OCI-LY3 (cell line): ENCODE data around the gene POLR2H.

Source experiments
- H2AFZ ChIP-seq: fragments of 200-600, 300-600 bp; shearing (Covaris generic); 2 replicates; pipeline ENCODE4 v1.6.0; 2014; ENCODE audit warnings: antibody characterized with exemption, low read depth, low read length
- H3K27ac ChIP-seq: fragments of 200-600, 300-600 bp; sonication (generic); 2 replicates; pipeline ENCODE4 v1.5.1; 2014; ENCODE audit warnings: mild to moderate bottlenecking, low read length, moderate library complexity, mixed read lengths
- H3K27me3 ChIP-seq: fragments of 200-600, 300-600 bp; sonication (generic); 2 replicates; pipeline ENCODE4 v1.6.1; 2014; ENCODE audit warnings: low read depth, low read length, mixed read lengths
- H3K36me3 ChIP-seq: fragments of 200-600, 300-600 bp; sonication (generic); replicated peaks from 2 replicates; pipeline ENCODE3; 2014; ENCODE audit warnings: low read depth, low read length, mixed read lengths
- H3K4me1 ChIP-seq: fragments of 300-600, 200-600 bp; sonication (generic); 2 replicates; pipeline ENCODE4 v1.6.1; 2014; ENCODE audit warnings: low read length, mixed read lengths
- H3K4me2 ChIP-seq: fragments of 200-600, 300-600 bp; sonication (generic); 2 replicates; pipeline ENCODE4 v1.6.1; 2014; ENCODE audit warnings: low read length, mixed read lengths
- H3K4me3 ChIP-seq: fragments of 300-600, 200-600 bp; sonication (generic); 2 replicates; pipeline ENCODE4 v1.5.1; 2014; ENCODE audit warnings: antibody characterized with exemption, mild to moderate bottlenecking, low read length, moderate library complexity
- H3K79me2 ChIP-seq: fragments of 300-600, 200-600 bp; shearing (Covaris generic); 2 replicates; pipeline ENCODE4 v1.6.1; 2014; ENCODE audit warnings: mild to moderate bottlenecking, low read length, mixed read lengths
- H3K9ac ChIP-seq: fragments of 300-600, 200-600 bp; shearing (Covaris generic); 2 replicates; pipeline ENCODE4 v1.6.0; 2014; ENCODE audit warnings: mild to moderate bottlenecking, low read length, moderate library complexity
- H3K9me3 ChIP-seq: fragments of 200-600, 300-600 bp; shearing (Covaris generic); 2 replicates; pipeline ENCODE4 v1.6.1; 2014; ENCODE audit warnings: low read length, mixed read lengths; ENCODE audit not compliant: insufficient read depth
- H4K20me1 ChIP-seq: fragments of 200-600, 300-600 bp; sonication (generic); 2 replicates; pipeline ENCODE4 v1.6.1; 2016; ENCODE audit warnings: low read length, mixed read lengths; ENCODE audit not compliant: insufficient read depth
- EZH2phosphoT487 ChIP-seq: fragments of 200-600 bp; shearing (Covaris generic); IDR thresholded peaks from 2 replicates; pipeline ENCODE4 v1.6.1; 2018; ENCODE audit warnings: antibody characterized with exemption, mixed run types, low read depth
- TF ChIP-seq, protein P1 (sequence below): fragments of 200-600, 300-600 bp; sonication (generic); IDR thresholded peaks from 2 replicates; pipeline ENCODE4 v1.5.1; 2014; ENCODE audit warnings: antibody characterized with exemption, low read length, low read depth

The POLR2H gene

DNA sequence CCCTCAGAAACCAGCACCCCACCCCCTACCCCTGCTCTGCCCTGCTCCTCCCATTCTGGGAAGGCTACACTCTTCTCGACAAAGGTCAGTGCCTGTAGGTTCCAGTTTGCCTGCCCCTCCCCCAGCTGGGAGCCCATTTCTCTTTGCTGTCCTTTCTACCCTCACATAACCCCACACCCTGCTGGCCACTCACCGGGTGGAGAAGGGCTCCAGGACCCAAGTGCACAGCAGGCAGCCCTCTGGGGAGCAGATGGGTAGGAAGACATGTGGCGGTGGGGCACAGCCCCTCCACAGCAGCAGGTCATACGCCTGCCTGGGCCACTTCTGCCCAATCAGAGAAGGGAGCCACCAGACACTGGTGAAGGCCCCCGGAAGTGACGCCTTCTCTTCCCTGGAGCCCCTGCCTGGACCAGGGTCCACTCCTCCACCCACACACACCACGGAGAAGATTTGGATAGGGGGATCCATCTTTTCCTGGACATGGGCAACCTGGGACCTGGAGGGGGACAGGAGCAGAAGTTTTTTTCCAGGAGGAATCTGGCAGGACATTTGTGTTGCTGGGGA is 16.5 kb downstream of the POLR2H start, which contains the start of gene THPO:
THPO (minus strand) TSS at position 326 of the 564 bp plus-strand sequence. CDS start 1,948 bp downstream, outside the sequence.
- no peaks in the 10 kb centered on the region for H3K9me3 ChIP-seq
- H3K27ac ChIP-seq = no peak within 1 kb of the TSS
- TF ChIP-seq, protein P1, sequence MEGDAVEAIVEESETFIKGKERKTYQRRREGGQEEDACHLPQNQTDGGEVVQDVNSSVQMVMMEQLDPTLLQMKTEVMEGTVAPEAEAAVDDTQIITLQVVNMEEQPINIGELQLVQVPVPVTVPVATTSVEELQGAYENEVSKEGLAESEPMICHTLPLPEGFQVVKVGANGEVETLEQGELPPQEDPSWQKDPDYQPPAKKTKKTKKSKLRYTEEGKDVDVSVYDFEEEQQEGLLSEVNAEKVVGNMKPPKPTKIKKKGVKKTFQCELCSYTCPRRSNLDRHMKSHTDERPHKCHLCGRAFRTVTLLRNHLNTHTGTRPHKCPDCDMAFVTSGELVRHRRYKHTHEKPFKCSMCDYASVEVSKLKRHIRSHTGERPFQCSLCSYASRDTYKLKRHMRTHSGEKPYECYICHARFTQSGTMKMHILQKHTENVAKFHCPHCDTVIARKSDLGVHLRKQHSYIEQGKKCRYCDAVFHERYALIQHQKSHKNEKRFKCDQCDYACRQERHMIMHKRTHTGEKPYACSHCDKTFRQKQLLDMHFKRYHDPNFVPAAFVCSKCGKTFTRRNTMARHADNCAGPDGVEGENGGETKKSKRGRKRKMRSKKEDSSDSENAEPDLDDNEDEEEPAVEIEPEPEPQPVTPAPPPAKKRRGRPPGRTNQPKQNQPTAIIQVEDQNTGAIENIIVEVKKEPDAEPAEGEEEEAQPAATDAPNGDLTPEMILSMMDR = no peak
- no peak for TF ChIP-seq EZH2phosphoT487
- H3K4me3 ChIP-seq = peak within 1 kb of the TSS; percentile 53
- H3K4me1 ChIP-seq = no peaks in the 10 kb centered on the region
- H3K27me3 ChIP-seq = peaks cover 3% of the 10 kb centered on the region; the same call in 1 of the 2 replicates
- no peaks in the 10 kb centered on the region for H3K36me3 ChIP-seq
- peak within 1 kb of the TSS; percentile 59; the same call in 1 of the 2 replicates for H2AFZ ChIP-seq
- no peaks in the 10 kb centered on the region for H3K79me2 ChIP-seq
- no peaks in the 10 kb centered on the region for H4K20me1 ChIP-seq
- peak within 1 kb of the TSS; percentile 20; the same call in 1 of the 2 replicates for H3K9ac ChIP-seq
- peak within 1 kb of the TSS; percentile 28 for H3K4me2 ChIP-seq

DNA sequence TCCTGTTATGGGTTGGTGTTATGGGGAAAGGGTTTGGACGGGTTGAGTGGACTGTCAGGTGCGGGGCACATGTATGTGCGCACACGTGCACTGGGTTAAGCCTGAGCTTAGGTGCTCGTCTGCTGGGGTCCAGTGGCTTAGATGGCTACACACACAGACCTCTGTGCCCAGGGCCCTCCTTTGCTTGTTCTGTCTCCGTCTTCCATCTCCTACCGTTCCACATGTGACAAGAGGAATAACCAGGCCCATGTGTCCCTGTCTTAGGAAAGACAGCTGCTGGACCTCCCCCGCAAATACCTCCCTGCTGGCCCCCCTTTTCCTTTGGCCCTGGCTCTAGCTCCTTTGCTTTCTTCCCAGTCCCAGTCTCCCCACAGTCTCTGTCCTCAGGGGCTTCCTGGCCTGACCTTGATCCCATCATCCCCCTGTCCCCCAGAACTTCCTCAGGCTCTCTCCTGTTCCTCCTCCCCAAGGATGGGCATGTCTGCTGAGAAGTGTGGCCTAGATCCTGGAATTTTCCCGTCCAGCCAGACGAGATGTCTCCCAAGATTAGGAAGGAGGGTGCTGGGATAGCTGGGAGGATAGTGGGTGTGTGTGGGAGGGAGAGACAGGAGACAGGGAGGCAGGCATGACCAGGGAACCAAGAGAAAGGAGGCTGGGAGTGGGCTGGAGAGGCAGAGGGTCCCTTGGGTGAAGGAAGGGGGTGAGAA is 17.3 kb downstream of the POLR2H start:
- Histone ChIP-seq H2AFZ (no peak overlapping the region), H3K4me3 (no peak overlapping the region), H3K79me2 (no peaks in the 10 kb centered on the region), H3K9ac (no peak overlapping the region), H3K27me3 (peaks cover 3% of the 10 kb centered on the region; the same call in 1 of the 2 replicates), H3K9me3 (no peaks in the 10 kb centered on the region), H3K4me2 (0 out of 2 replicates have a peak overlapping the region, but pooled peaks have one; percentile 28), H4K20me1 (no peaks in the 10 kb centered on the region), H3K27ac (no peak overlapping the region), H3K36me3 (no peaks in the 10 kb centered on the region), H3K4me1 (no peaks in the 10 kb centered on the region)
- no peak for TF ChIP-seq EZH2phosphoT487
- TF ChIP-seq, protein P1 = no peak

DNA sequence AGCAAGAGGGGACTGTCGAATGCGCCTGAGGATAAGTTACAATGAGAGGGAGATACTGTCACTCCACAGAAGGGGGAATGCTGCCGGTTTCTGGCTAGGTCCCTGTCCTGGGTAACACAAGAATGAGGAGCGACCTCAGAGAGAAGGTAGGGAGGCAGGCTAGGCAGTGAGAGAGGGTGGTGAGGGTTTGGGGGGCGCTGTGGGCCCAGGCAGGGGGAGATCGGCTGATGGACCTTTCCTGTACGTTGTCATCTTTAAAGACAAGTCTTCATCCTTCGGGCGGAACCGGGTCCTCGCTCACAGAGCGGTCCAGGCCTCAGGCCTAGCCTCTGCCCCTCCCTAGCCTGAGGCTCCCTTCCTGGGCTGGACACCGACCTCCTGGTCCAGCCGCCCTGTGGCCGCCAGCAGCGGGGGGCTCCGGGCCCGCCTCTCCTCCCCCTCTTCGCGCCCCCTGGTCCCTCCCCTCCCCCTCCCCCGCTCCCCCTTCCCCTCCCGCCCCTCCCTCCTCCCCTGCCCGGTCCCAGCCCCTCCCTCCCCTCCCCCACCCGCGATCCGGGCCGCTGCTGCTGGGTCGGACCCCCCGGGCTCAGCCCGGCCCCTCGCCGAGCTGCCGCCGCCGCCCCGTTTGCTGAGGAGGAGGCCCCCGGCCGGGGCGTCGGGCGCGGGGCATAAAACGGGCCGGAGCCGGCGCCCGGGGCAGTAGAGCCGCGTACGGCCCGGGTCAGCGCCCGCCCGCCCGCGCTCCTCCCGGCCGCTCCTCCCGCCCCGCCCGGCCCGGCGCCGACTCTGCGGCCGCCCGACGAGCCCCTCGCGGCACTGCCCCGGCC is 18.1 kb downstream of the POLR2H start, which contains the start of gene CHRD:
CHRD (plus strand) TSS at position 697 of the 827 bp plus-strand sequence. CDS start 265 bp downstream, outside the sequence.
- H3K4me3 ChIP-seq = no peak within 1 kb of the TSS
- no peaks in the 10 kb centered on the region for H3K36me3 ChIP-seq
- no peak within 1 kb of the TSS for H3K4me2 ChIP-seq
- no peaks in the 10 kb centered on the region for H4K20me1 ChIP-seq
- no peak within 1 kb of the TSS for H3K9ac ChIP-seq
- no peak within 1 kb of the TSS for H2AFZ ChIP-seq
- H3K27me3 ChIP-seq = peaks cover 3% of the 10 kb centered on the region; the same call in 1 of the 2 replicates
- no peaks in the 10 kb centered on the region for H3K9me3 ChIP-seq
- no peak within 1 kb of the TSS for H3K27ac ChIP-seq
- H3K4me1 ChIP-seq = no peaks in the 10 kb centered on the region
- TF ChIP-seq EZH2phosphoT487 = no peak
- TF ChIP-seq, protein P1 = no peak
- no peaks in the 10 kb centered on the region for H3K79me2 ChIP-seq
